Measurements from ENCODE around the gene DPP10. TPM values are rescaled to one million over a fixed set of nuclear protein-coding genes. Genes with fewer than 3 reads are reported as not detected.

Gene DPP10
- total RNA-seq, 1 donor from 2014 or later = 2.1 TPM

GRCh38 chr2:115782286-115782685 lies 1339.8 kb downstream of the DPP10 start:
- peaks cover 2% of the 10 kb centered on the region for H3K36me3 Mint-ChIP-seq (ENCODE audit: low read depth)
- peaks cover 11% of the 10 kb centered on the region for H3K9me3 Mint-ChIP-seq
- H3K27ac Mint-ChIP-seq (ENCODE audit: unreplicated experiment) = no peak overlapping the region
- H3K4me1 Mint-ChIP-seq = no peaks in the 10 kb centered on the region
- no peak for DNase-seq (ENCODE audit: low read depth, low spot score)
- TF ChIP-seq CTCF (conservative IDR thresholded peaks at IDR 0.05) = no peak
- no peak overlapping the region for H3K4me3 Mint-ChIP-seq
- no peaks in the 10 kb centered on the region for H3K27me3 Mint-ChIP-seq (ENCODE audit: low read depth)

GRCh38 chr2:115796078-115796477 lies 1353.6 kb downstream of the DPP10 start:
- Mint-ChIP-seq H3K4me1 (peaks cover 6% of the 10 kb centered on the region), H3K4me3 (no peak overlapping the region)
- DNase-seq (ENCODE audit: low read depth, low spot score) = no peak

GRCh38 chr2:115807276-115807675 lies 1364.8 kb downstream of the DPP10 start:
- Mint-ChIP-seq H3K4me3 (no peak overlapping the region), H3K27ac (ENCODE audit: unreplicated experiment) (no peak overlapping the region)

More at GRCh38 chr2:115796078-115796477, 1353.6 kb downstream of the DPP10 start:
- Mint-ChIP-seq H3K27ac (ENCODE audit: unreplicated experiment) (no peak overlapping the region), H3K27me3 (ENCODE audit: low read depth) (no peaks in the 10 kb centered on the region), H3K9me3 (peaks cover under 1% of the 10 kb centered on the region), H3K36me3 (ENCODE audit: low read depth) (no peaks in the 10 kb centered on the region)
- no peak for TF ChIP-seq CTCF (conservative IDR thresholded peaks at IDR 0.05)

GRCh38 chr2:115825912-115826311 lies 1383.5 kb downstream of the DPP10 start:
- Mint-ChIP-seq H3K36me3 (ENCODE audit: low read depth) (no peaks in the 10 kb centered on the region), H3K27ac (ENCODE audit: unreplicated experiment) (no peak overlapping the region), H3K4me1 (no peaks in the 10 kb centered on the region), H3K4me3 (no peak overlapping the region), H3K9me3 (peaks cover 5% of the 10 kb centered on the region), H3K27me3 (ENCODE audit: low read depth) (no peaks in the 10 kb centered on the region)
- TF ChIP-seq CTCF (conservative IDR thresholded peaks at IDR 0.05) = no peak
- DNase-seq (ENCODE audit: low read depth, low spot score) = no peak

More at GRCh38 chr2:115807276-115807675, 1364.8 kb downstream of the DPP10 start:
- H3K36me3 Mint-ChIP-seq (ENCODE audit: low read depth) = peaks cover 2% of the 10 kb centered on the region
- no peaks in the 10 kb centered on the region for H3K9me3 Mint-ChIP-seq
- TF ChIP-seq CTCF (conservative IDR thresholded peaks at IDR 0.05) = no peak
- DNase-seq (ENCODE audit: low read depth, low spot score) = no peak
- peaks cover 14% of the 10 kb centered on the region for H3K4me1 Mint-ChIP-seq
- no peaks in the 10 kb centered on the region for H3K27me3 Mint-ChIP-seq (ENCODE audit: low read depth)

GRCh38 chr2:115833196-115833595 lies 1390.8 kb downstream of the DPP10 start:
- Mint-ChIP-seq H3K36me3 (ENCODE audit: low read depth) (no peaks in the 10 kb centered on the region), H3K27ac (ENCODE audit: unreplicated experiment) (no peak overlapping the region), H3K27me3 (ENCODE audit: low read depth) (no peaks in the 10 kb centered on the region), H3K4me3 (no peak overlapping the region), H3K4me1 (no peaks in the 10 kb centered on the region), H3K9me3 (peaks cover 3% of the 10 kb centered on the region)
- no peak for DNase-seq (ENCODE audit: low read depth, low spot score)
- no peak for TF ChIP-seq CTCF (conservative IDR thresholded peaks at IDR 0.05)

GRCh38 chr2:115838539-115838938 lies 1396.1 kb downstream of the DPP10 start:
- H3K9me3 Mint-ChIP-seq = peaks cover 3% of the 10 kb centered on the region
- no peak overlapping the region for H3K27ac Mint-ChIP-seq (ENCODE audit: unreplicated experiment)
- H3K27me3 Mint-ChIP-seq (ENCODE audit: low read depth) = no peaks in the 10 kb centered on the region
- H3K36me3 Mint-ChIP-seq (ENCODE audit: low read depth) = no peaks in the 10 kb centered on the region
- DNase-seq (ENCODE audit: low read depth, low spot score) = no peak
- no peak for TF ChIP-seq CTCF (conservative IDR thresholded peaks at IDR 0.05)
- H3K4me3 Mint-ChIP-seq = no peak overlapping the region
- peaks cover 6% of the 10 kb centered on the region for H3K4me1 Mint-ChIP-seq
